ENCODE results near the gene SIVA1. TPM values are rescaled to one million over a fixed set of nuclear protein-coding genes. Genes with fewer than 3 reads are reported as not detected.

Gene SIVA1
- total RNA-seq, 1 donor from 2014 or later = 54.4 TPM

Other genes starting within 250 kb of the SIVA1 start
- 40.0 TPM for gene C14orf180, start 173.4 kb upstream of the SIVA1 start, total RNA-seq
- gene TMEM179, start 148.4 kb upstream of the SIVA1 start, total RNA-seq = not detected
- 31.1 TPM for gene INF2, start 63.5 kb upstream of the SIVA1 start, total RNA-seq
- gene ADSS1, start 28.9 kb upstream of the SIVA1 start, total RNA-seq = 191 TPM
- 134 TPM for gene AKT1, start 42.6 kb downstream of the SIVA1 start, total RNA-seq
- 5.6 TPM for gene ZBTB42, start 48.0 kb downstream of the SIVA1 start, total RNA-seq
- gene CEP170B, start 112.1 kb downstream of the SIVA1 start, total RNA-seq = 10.5 TPM
- gene PLD4, start 171.7 kb downstream of the SIVA1 start, total RNA-seq = not detected
- 2.5 TPM for gene AHNAK2, start 225.2 kb downstream of the SIVA1 start, total RNA-seq
- 1.9 TPM for gene CLBA1, start 232.6 kb downstream of the SIVA1 start, total RNA-seq